GDM1 (cell line): ENCODE measurements around the gene SLC17A2.
"Not testable (repeated sequence)": the region's sequence is repeated elsewhere in the genome, so short reads cannot be mapped to it uniquely, and the experiment has no call there.

Source experiments
- DNase-seq: peaks from one replicate; lab custom pipeline; 2025; lab: John Stamatoyannopoulos, UW

SLC17A2 gene

GRCh38 chr6:25951296-25952032 is 21.0 kb upstream of the SLC17A2 start:
- DNase-seq: no peak

DNA sequence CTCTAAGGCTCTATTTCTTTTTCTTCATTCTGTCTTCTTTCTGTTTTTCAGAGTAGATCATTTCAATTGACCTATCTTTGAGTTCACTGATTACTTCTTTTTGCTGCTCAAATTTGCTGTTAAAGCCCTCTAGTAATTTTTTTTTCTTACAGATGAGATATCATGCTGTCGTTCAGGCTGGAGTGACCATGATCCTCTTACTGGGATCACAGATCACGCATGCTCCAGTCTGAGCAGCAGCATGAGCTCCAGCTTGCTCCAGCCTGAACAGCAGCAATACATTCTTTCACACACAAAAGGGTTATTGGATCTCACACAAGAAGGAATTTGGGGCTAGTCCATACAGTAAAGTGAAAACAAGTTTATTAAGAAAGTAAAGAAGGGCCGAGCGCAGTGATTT is 19.8 kb upstream of the SLC17A2 start:
- no peak for DNase-seq

DNA sequence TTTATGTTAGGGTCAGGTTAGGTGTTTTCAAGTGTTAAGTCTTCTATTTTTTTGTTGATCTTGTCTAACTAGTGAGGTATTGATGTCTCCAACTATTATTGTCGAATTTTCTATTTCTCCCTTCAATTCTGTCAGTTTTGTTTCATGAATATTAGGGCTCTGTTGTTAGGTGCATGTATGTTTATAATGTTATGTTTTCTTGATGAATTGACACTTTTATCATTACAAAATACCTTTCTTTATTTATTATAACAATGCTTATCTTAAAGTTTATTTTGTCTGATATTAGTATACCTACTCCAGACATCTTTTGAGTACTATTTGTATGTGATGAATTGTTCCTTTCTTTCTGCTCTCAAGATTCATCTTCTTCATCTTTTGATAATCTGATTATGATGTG is 19.2 kb upstream of the SLC17A2 start:
- no peak for DNase-seq

DNA sequence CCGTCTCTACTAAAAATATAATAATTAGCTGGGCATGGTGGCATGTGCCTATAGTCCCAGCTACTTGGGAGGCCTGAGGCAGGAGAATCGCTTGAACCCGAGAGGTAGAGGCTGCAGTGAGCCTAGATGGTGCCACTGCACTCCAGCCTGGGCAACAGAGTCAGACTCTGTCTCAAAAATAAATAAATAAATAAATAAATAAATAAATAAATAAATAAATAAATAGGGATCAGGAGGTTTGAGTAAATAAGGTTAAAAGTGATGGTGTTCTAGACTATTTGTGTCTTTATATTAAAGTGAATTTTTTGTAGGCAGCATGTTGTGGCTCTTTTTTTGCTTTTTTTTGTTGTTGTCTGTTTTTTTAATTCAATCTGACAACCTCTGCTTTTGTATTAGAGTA is 17.0 kb upstream of the SLC17A2 start:
- not testable (repeated sequence) for DNase-seq

DNA sequence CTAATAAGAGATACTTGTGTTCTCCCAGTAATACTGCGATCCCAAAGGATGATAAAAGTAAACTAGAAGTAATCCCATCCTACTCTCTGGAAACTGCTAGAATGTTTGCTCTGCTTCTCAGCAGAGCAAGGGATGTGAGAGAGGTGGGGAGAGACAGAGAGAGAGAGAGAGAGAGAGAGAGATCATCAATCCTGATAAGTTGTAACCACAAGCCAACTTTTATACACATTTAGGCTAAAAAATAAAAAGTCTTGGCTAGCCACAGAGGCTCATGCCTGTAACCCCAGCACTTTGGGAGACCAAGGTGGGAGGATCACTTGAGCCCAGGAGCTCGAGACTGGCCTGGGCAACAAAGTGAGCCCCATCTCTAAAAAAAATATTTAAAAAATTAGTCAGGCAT is 16.1 kb upstream of the SLC17A2 start:
- DNase-seq: no peak

DNA sequence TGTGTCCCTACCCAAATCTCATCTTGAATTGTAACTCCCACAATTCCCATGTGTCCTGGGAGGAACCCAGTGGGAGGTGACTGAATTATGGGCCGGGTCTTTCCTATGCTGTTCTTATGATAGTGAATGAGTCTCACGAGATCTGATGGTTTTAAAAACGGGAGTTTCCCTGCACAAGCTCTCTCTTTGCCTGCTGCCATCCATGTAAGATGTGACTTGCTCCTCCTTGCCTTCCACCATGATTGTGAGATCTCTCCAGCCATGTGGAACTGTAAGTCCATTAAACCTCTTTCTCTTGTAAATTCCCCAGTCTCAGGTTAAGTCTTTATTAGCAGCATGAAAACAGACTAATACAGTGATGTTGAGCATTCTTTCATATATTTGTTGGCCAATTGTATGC is 15.2 kb upstream of the SLC17A2 start:
- not testable (repeated sequence) for DNase-seq

DNA sequence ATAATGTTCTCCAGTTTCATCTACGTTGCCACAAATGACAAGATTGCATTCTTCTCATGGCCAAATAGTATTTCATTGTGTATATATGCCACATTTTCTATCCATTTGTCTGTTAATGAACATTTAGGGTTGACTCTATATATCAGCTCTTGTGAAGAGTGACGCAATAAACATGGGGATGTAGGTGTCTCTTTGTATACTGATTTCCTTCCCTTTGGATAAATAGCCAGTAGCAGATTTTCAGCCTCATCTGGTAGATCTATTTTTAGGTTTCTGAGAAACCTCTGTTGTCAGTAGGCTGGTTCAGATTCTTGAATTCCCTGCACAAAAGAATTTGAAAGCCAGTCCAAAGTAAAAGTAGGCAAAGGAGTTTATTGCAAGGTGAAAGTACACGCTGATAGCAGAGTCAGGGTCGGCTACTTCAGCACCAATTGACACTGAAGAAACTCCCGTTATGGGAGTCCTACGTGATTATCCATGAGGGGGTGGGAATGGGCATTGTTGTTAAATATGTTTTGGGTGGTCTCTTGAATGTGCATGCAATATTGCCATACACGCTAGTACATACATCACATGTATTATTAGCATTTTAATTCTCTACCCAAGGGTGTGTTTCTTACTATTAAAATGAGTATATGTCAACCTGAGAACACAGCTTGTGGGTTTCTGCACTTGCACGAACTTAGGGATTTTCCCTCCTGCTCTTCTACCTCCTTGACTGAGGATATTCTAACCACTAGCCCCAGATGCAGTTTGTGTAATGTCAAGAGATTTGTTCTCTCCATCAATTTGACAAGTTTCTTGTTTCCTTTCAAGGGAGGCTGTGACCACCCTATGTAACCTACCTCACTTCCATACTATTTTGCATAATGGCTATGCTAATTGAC is 14.4 kb upstream of the SLC17A2 start:
- DNase-seq: no peak

GRCh38 chr6:25943887-25944286 is 13.4 kb upstream of the SLC17A2 start:
- no peak for DNase-seq

- DNase-seq: peak; percentile 28
Observed at GRCh38 chr6:25942561-25943147, 12.2 kb upstream of the SLC17A2 start.

DNA sequence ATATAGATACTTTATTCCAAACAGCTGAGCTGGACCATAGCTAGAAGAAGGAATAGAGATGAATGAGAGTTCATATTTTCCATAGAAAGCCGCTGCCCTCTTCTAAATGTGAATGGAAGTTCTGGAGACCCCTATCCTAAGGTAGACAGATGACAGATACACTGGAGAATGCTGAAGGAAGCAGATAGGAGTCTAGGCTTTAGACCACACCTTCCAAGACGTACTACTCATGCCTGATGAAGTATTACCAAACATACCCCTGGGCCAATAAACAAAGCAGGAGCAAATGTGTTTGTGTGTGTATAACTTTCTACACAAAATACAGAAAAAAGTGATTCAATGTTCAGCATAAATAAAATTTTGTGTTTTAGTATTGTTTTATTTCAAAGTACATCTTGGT is 9.1 kb upstream of the SLC17A2 start:
- no peak for DNase-seq

DNA sequence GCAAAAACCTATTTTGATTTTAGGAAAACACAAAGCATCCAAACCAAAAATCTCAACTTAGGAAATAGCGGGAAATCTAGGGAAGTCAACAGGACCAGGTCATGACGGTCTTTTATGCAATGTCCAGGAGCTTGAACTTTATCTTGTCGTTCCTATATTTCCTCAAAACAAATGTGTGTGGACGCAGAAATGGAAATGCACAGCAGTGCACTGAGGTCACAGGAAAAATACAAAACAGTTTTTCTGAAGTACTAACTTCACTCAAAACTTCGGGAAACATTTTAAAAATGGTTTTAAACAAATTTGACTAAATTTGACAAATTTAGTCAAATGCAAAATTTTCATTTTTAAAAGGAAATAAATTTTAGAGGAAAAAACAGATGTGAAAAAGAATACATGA is 5.5 kb upstream of the SLC17A2 start:
- no peak for DNase-seq

GRCh38 chr6:25934735-25935313 is 4.3 kb upstream of the SLC17A2 start:
- DNase-seq: no peak

DNA sequence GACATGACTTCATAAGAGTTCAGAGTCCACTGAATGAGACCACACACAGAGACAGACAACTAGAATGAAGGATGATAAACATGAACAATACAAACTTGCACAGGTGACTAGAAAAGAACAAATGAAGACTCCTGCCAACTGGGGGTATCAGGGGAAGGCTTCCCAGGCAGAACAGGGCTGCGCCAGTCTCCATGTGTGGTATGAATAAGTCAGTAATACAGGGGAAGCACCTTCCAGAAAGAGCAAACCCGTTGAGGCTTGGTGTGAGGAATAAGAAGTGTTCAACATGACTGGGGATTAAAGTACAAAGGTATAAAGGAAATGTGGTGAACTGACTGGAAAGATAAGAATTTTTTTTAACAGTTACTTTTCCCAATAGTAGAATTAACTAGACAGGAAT is 3.7 kb upstream of the SLC17A2 start:
- peak; percentile 1 for DNase-seq

DNA sequence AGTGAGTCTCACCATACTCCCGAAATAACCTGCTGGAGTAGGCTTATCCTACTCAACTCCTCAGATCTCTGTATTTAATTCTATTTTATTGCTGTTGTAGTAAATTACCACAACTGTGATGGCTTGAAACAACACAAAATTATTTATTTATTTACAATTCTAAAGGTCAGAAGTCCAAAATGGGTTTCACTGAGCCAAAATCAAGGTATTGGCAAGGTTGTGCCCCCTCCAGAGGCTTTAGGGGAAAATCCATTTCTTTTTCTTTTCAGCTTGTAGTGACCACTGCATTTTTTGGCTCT is 869 bp upstream of the SLC17A2 start:
- DNase-seq: no peak

DNA sequence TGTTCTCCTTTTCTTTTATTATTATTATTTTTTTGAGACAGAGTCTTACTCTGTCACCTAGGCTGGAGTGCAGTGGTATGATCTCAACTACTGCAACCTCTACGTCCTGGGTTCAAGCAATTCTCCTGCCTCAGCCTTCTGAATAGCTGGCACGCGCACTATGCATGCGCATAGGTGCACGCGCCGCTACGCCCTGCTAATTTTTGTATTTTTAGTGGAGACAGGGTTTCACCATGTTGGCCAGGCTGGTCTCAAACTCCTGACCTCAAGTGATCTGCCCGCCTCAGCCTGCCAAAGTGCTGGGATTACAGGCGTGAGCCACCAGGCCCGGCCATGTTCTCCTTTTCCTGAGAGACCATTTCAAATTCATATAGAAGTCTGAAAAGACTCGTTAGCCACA is 706 bp downstream of the SLC17A2 start:
- DNase-seq: not testable (repeated sequence)

GRCh38 chr6:25928562-25929324 is 1.7 kb downstream of the SLC17A2 start:
- DNase-seq: no peak

GRCh38 chr6:25927756-25928216 is 2.7 kb downstream of the SLC17A2 start:
- no peak for DNase-seq

DNA sequence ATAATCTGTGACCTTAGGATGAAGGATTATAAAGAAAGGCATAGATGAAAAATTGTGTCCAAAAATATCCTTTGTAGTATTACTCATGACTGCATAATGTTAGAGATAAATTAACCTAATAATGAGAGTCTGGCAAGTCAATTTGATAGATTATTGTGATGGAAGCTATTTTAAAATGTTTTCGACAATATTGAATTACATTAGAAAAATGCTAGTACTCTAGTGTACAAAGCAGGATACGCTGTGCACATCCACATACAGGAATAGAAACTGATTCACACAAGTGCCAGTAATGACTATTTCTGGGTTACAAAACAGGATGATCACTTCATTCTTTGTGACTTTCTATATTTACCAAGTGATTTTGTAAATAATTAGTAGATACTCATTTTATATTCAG is 3.3 kb downstream of the SLC17A2 start:
- no peak for DNase-seq

DNA sequence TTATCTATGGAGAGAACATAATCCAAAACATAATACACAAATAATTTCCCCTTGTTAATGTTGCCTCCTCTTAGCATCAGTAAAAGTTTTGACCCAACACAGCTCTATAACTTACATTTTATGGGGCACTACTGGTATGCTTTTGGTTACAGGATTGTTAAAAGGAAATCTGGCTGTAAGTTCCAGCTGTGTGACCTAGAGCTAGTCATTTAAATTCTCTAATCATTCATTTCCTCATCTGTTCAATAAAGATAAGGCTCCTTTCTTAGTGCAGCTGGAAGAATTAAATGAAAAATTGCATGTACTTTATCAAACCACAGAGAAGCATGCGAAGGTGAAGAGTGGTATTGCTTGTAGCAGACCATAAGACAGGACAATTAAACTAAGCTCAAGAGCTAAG is 4.6 kb downstream of the SLC17A2 start:
- DNase-seq: no peak

- no peak for DNase-seq
Observed at GRCh38 chr6:25922301-25922700, 8.2 kb downstream of the SLC17A2 start.

DNA sequence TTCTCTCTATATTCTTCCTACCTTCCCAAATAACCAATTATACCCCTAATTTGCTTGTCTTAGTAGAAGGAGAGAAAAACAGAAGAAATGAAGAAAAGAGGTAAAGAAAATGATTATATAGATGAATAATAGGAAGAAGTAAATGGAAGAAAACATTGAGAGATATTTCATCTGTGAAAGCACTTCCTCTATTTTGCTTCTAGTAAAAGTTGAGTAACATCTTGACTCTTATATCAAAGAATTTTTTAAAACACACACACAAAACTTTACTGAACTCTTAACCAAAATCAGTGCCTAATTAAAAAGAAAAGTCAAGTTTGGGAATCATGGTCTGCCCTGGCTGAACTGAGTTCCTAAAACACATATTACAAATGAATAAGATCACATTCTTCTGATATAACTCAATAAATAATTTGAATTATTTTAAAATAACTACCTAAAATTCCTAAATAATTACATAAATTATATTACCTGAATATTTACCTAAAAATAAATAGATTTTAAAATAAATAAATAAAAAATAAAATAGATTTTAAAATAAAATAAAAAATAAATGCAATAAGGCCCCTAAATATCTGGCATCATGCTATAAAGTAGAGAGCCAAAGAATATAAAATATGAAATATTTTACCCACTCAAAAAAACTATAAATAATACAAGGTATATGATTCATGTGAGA is 8.8 kb downstream of the SLC17A2 start:
- DNase-seq: no peak
